HEK293T (cell line): Measurements from ENCODE around the gene GLRB.

Experiments
- CTCF ChIA-PET: fragments of 350-600 bp; formaldehyde crosslinking; extraction: SDS; loops from one replicate; lab custom pipeline; 2021; ENCODE audit warnings: antibody characterized with exemption, inconsistent platforms; lab: Yijun Ruan, JAX
- POLR2A ChIA-PET: fragments of 350-600 bp; formaldehyde crosslinking; extraction: SDS; loops from one replicate; lab custom pipeline; 2020; ENCODE audit warnings: antibody characterized with exemption, inconsistent platforms; lab: Yijun Ruan, JAX
- DNase-seq: peaks from one replicate; pipeline ENCODE4 v3.0.0; 2012; ENCODE audit warnings: mixed read lengths; ENCODE audit errors: extremely low spot score
- ARNT ChIP-seq: fragments of 450-650 bp; IDR thresholded peaks from 2 replicates; pipeline ENCODE4 v1.6.1; 2017; ENCODE audit warnings: mild to moderate bottlenecking
- BHLHE40 ChIP-seq: fragments of 450-650 bp; IDR thresholded peaks from 2 replicates; pipeline ENCODE4 v1.6.1; 2016; ENCODE audit warnings: mild to moderate bottlenecking, moderate library complexity, borderline replicate concordance
- CTBP1 ChIP-seq: fragments of 450-650 bp; IDR thresholded peaks from 2 replicates; pipeline ENCODE4 v1.6.1; 2016; ENCODE audit warnings: borderline replicate concordance
- ELF4 ChIP-seq: fragments of 450-650 bp; IDR thresholded peaks from 2 replicates; pipeline ENCODE4 v1.6.1; 2017; ENCODE audit warnings: antibody characterized with exemption
- FOXA1 ChIP-seq: fragments of 450-650 bp; IDR thresholded peaks from 2 replicates; pipeline ENCODE4 v1.6.1; 2016; ENCODE audit warnings: mild to moderate bottlenecking
- FOXK2 ChIP-seq: fragments of 450-650 bp; IDR thresholded peaks from 2 replicates; pipeline ENCODE4 v1.6.1; 2016; ENCODE audit warnings: mild to moderate bottlenecking
- FOXM1 ChIP-seq: fragments of 450-650 bp; IDR thresholded peaks from 2 replicates; pipeline ENCODE4 v1.6.1; 2017; ENCODE audit warnings: mild to moderate bottlenecking, borderline replicate concordance
- HDGF ChIP-seq: fragments of 450-650 bp; IDR thresholded peaks from 2 replicates; pipeline ENCODE4 v1.6.1; 2017; ENCODE audit warnings: antibody characterized with exemption, borderline replicate concordance
- L3MBTL2 ChIP-seq: fragments of 450-650 bp; conservative IDR thresholded peaks from 2 replicates; pipeline ENCODE4 v1.6.1; 2016; ENCODE audit warnings: mild to moderate bottlenecking
- LEF1 ChIP-seq: fragments of 450-650 bp; IDR thresholded peaks from 2 replicates; pipeline ENCODE4 v1.6.1; 2017; ENCODE audit warnings: mild to moderate bottlenecking, borderline replicate concordance
- NFRKB ChIP-seq: fragments of 450-650 bp; IDR thresholded peaks from 2 replicates; pipeline ENCODE4 v1.6.1; 2016; ENCODE audit warnings: mild to moderate bottlenecking, moderate library complexity
- PKNOX1 ChIP-seq: fragments of 450-650 bp; IDR thresholded peaks from 2 replicates; pipeline ENCODE4 v1.6.1; 2016
- SP1 ChIP-seq: fragments of 450-650 bp; IDR thresholded peaks from 2 replicates; pipeline ENCODE4 v1.6.1; 2017
- SUZ12 ChIP-seq: fragments of 450-650 bp; IDR thresholded peaks from 2 replicates; pipeline ENCODE4 v1.6.1; 2016; ENCODE audit warnings: mild to moderate bottlenecking
- TARDBP ChIP-seq: fragments of 450-650 bp; IDR thresholded peaks from 2 replicates; pipeline ENCODE4 v1.6.1; 2016
- ZNF384 ChIP-seq: fragments of 450-650 bp; IDR thresholded peaks from 2 replicates; pipeline ENCODE4 v1.6.1; 2016

Gene GLRB

DNA sequence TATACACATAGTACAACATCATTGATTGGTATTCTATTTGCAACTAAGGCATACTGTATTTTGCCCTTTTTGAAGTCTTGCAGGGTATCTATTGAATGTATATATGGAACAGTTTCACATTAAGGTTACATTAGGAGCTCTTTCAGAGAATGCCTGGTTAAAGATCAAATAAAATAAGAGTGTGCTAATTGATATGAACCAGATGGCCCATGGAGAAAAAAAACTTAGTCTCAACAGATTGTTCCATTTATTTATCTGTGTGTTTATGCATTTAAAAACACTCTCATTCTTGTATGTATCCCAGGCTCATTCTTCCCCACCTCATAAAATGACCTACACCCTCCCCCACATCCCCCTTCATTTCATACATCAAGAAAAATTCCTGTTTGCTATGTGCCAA lies 109.4 kb downstream of the GLRB start:
- TF ChIP-seq HDGF (no peak), ZNF384 (no peak), LEF1 (no peak), SUZ12 (no peak), BHLHE40 (no peak), L3MBTL2 (no peak), FOXK2 (no peak), CTBP1 (no peak), NFRKB (no peak), ARNT (no peak), PKNOX1 (no peak), ELF4 (no peak)
- no peak for DNase-seq
- ChIA-PET POLR2A (no interaction called here), CTCF (no interaction called here)

DNA sequence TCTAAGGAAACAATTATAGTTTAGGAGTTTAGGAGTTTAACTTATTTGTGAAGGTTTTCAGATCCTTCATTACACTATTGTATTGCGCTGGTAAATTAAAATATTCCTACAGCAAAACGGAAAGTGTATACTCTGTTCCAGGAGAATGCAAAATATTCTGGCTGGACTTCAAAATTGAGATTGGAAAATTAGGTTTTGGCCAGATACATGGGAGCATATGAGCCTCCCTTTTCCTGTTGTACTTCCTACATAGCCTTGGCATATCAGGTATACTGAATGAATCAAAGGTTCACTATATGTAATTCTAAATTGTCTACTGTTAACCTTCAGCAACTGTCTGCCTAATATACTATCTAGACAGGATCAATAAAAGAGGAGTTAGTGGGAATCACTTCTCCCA lies 119.4 kb downstream of the GLRB start:
- CTCF ChIA-PET: no interaction called here
- TF ChIP-seq FOXM1 (no peak), ELF4 (no peak), BHLHE40 (no peak), SP1 (no peak), HDGF (no peak), FOXK2 (no peak), SUZ12 (no peak), PKNOX1 (no peak), TARDBP (no peak), ARNT (no peak)
- DNase-seq: no peak
- POLR2A ChIA-PET: no interaction called here

- ChIA-PET POLR2A (no interaction called here), CTCF (no interaction called here)
- no peak for DNase-seq
- TF ChIP-seq NFRKB (no peak), SUZ12 (no peak), HDGF (no peak), PKNOX1 (no peak), ARNT (no peak), ZNF384 (no peak), FOXA1 (no peak), ELF4 (no peak), TARDBP (no peak), FOXK2 (no peak), BHLHE40 (no peak), L3MBTL2 (no peak), SP1 (no peak), CTBP1 (no peak)
Measured at GRCh38 chr4:157196046-157196445, 120.1 kb downstream of the GLRB start.

DNA sequence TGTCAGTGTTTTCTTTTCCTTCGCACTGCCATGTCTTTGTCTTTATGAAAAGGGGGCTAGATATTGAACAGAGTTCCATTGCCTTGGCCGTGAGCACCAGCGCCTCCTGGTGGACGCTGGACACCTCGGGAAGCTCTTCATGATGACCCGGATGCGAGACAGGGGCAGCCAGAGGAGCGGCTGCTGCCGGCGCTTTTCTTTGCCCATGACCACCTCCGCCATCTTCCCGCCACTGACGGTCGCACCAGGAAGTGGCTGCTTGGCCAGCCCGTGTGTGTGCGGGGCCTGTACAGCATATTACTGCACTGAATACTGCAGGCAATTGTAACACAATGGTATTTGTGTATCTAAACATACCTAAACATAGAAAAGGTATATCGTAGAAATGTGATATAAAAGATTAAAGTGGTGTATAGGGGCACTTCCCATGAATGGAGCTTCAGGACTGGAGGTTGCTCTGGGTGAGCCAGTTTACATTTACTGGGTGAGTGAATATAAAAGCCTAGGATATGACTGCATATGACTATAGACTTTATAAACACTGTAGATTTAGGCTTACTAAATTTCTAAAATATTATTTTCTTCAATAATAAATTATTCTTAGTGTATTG lies 128.8 kb downstream of the GLRB start:
- DNase-seq: peak; percentile 62
- TF ChIP-seq SP1 (no peak), ELF4 (no peak), SUZ12 (no peak), BHLHE40 (no peak), TARDBP (no peak), FOXM1 (no peak), HDGF (no peak), CTBP1 (no peak), LEF1 (no peak), L3MBTL2 (no peak), FOXA1 (no peak), ARNT (no peak), NFRKB (no peak), PKNOX1 (no peak), FOXK2 (no peak), ZNF384 (no peak)
- POLR2A ChIA-PET: interaction anchor here (0.6 kb wide), 1 partner anchor 124 kb away, joined by 3 read pairs; no protein-coding TSS in a partner anchor
- CTCF ChIA-PET: interaction anchor here (0.9 to 1.2 kb wide), 2 partner anchors 14 to 730 kb away, joined by 3 to 4 read pairs; no protein-coding TSS in a partner anchor

DNA sequence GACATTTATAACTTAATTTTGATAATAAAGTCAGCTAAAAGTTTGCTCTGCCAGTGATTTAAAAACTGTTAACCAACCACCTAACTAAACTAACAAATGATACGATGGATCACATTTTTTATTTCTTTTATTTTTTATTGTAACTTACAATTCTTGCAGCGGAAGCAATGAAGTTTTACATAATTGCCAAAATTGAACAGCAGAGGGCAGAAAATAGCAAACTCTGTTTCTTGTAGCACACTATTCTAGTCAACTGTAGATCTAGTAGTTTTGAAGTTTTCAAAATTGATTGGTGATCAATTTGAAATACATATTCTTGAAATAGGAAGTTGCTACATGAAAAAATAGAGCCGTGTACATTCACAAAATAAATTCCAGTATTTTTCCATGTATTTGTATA lies 141.8 kb downstream of the GLRB start:
- CTCF ChIA-PET: interaction anchor here (1.2 kb wide), 1 partner anchor 13 kb away, joined by 4 read pairs; no protein-coding TSS in a partner anchor
- no peak for DNase-seq
- POLR2A ChIA-PET: no interaction called here
- TF ChIP-seq ZNF384 (no peak), ARNT (no peak), FOXA1 (no peak), HDGF (no peak), LEF1 (no peak), SUZ12 (no peak), FOXM1 (no peak), TARDBP (no peak)
